GM18873 (cell line): ENCODE measurements around the gene GLS.
"Not testable (repeated sequence)": the region's sequence is repeated elsewhere in the genome, so short reads cannot be mapped to it uniquely, and the experiment has no call there.

Experiments
- ATAC-seq: cut with Tn5 transposase; IDR thresholded peaks from one replicate; pipeline ENCODE4 v1.9.1; 2021; ENCODE audit warnings: mild to moderate bottlenecking, moderate library complexity, moderate number of reproducible peaks; ENCODE audit not compliant: unreplicated experiment, low FRiP score

Gene GLS

GRCh38 chr2:190881598-190882410 is 1.2 kb downstream of the GLS start:
- peak; percentile 61 for ATAC-seq

GRCh38 chr2:190882411-190882766 is 1.8 kb downstream of the GLS start:
- ATAC-seq = no peak

- no peak for ATAC-seq
Measured at GRCh38 chr2:190882856-190883582, 2.4 kb downstream of the GLS start.

- ATAC-seq = not testable (repeated sequence)
Measured at GRCh38 chr2:190885844-190886243, 5.2 kb downstream of the GLS start.

- peak; percentile 65 for ATAC-seq
Measured at GRCh38 chr2:190887089-190887488, 6.5 kb downstream of the GLS start.

GRCh38 chr2:190888449-190888848 is 7.8 kb downstream of the GLS start:
- no peak for ATAC-seq

- ATAC-seq = no peak
Measured at GRCh38 chr2:190889175-190889943, 8.7 kb downstream of the GLS start.

- ATAC-seq = peak; percentile 40
Measured at GRCh38 chr2:190891372-190891771, 10.8 kb downstream of the GLS start.

GRCh38 chr2:190891889-190892288 is 11.3 kb downstream of the GLS start:
- no peak for ATAC-seq

GRCh38 chr2:190893157-190893556 is 12.5 kb downstream of the GLS start:
- no peak for ATAC-seq

- no peak for ATAC-seq
Measured at GRCh38 chr2:190896477-190896876, 15.9 kb downstream of the GLS start.

- ATAC-seq = no peak
Measured at GRCh38 chr2:190903693-190904450, 23.3 kb downstream of the GLS start.

GRCh38 chr2:190904640-190905261 is 24.1 kb downstream of the GLS start:
- no peak for ATAC-seq

GRCh38 chr2:190908532-190908931 is 27.9 kb downstream of the GLS start:
- no peak for ATAC-seq

GRCh38 chr2:190909680-190910079 is 29.1 kb downstream of the GLS start:
- no peak for ATAC-seq

- ATAC-seq = no peak
Measured at GRCh38 chr2:190910341-190911136, 29.9 kb downstream of the GLS start.

GRCh38 chr2:190911813-190912212 is 31.2 kb downstream of the GLS start:
- peak; percentile 88 for ATAC-seq

- ATAC-seq = no peak
Measured at GRCh38 chr2:190912726-190913125, 32.1 kb downstream of the GLS start.

GRCh38 chr2:190913725-190914124 is 33.1 kb downstream of the GLS start:
- no peak for ATAC-seq
